Measurements from ENCODE around the gene SLC25A36.
A peak's percentile ranks its signal among the peaks of the same experiment; 100 is the strongest.

The SLC25A36 gene, protein sequence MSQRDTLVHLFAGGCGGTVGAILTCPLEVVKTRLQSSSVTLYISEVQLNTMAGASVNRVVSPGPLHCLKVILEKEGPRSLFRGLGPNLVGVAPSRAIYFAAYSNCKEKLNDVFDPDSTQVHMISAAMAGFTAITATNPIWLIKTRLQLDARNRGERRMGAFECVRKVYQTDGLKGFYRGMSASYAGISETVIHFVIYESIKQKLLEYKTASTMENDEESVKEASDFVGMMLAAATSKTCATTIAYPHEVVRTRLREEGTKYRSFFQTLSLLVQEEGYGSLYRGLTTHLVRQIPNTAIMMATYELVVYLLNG

GRCh38 chr3:140941434-140942220 lies at the start of gene SLC25A36:
Gene SLC25A36 (plus strand): TSS chr3:140941836. CDS start chr3:140942055, 219 bp downstream.
- peak; percentile 92 for DNase-seq

DNA sequence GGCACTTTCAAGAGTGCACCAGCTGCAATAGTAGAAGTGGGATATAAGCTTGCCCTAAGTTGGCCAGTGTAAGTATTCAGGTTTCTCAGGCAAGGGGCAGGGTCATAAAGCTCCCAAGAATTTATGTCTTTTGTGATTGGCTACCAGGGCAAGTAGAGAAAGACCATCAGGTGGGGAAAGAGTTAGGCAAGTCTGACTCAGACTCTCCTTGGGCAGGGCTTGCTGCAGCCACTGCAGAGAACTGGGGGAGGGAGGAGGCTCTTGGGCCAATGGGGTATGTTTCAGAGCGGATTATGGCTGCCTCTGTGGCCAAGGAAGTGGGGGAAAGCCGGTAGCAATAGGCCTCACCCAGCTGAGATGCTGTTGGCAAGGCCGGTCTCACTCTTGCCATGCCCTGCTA lies 44.6 kb upstream of the SLC25A36 start:
- DNase-seq: no peak

GRCh38 chr3:140898340-140899180 lies 43.1 kb upstream of the SLC25A36 start:
- no peak for DNase-seq

DNA sequence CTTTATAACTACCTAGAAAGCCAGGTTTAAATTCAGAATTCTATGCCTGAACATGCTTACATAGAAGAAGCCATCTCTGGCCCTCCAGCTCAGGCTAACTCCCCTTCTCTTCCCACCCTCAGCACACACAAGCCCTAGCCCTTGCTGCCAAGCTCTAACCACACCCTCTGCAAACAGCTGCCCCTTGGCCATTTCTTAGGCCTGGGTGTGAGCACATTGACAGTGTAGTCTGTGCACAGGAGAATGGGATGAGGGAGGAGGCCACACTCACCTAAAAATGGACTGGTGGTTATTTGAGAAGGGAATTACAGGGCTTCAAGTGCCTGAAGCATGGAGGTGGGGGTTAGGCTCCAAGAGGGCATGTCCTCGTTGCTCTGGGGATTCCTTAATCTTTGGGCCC lies 42.3 kb upstream of the SLC25A36 start:
- no peak for DNase-seq

GRCh38 chr3:140902791-140903190 lies 38.8 kb upstream of the SLC25A36 start:
- no peak for DNase-seq

GRCh38 chr3:140903196-140903595 lies 38.4 kb upstream of the SLC25A36 start:
- DNase-seq: no peak

GRCh38 chr3:140904521-140904920 lies 37.1 kb upstream of the SLC25A36 start:
- DNase-seq: no peak

DNA sequence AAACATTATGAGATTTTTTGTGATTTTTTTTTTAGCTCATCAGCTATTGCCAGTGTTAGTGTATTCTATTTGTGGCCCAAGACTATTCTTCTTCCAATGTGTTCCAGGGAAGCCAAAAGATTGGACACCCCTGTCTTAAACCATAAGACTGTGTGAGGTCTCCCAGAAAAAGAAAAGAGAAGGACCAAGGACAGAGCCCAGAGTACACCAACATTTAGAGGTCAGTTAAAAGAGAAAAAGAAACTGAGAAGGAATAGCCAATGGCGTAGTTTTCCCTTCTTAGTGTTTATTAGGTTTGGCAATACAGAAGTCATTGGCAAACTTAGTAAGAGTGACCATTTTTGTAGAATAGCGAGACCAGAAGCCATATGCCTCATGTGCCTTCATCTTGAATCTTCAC lies 36.1 kb upstream of the SLC25A36 start:
- DNase-seq: no peak

GRCh38 chr3:140906785-140907184 lies 34.9 kb upstream of the SLC25A36 start:
- DNase-seq: no peak

DNA sequence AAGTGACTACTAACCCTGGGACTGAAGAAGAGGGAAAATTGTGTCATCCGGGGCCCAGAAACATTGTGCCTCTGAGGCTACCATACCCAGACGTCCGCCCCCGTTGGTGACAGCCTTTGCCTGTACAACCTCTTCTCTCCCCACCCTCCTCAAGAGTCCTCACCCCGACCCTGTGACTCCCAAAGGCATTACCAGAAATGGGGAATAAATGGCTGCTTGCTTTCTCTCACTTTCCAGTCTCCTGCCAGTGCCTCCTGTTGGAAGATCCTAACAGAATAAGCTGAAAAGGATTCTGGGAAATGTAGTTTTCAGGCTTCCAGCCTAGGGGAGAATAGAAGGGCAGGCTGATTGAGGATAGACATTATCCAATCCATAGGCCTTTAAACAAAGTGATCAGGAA lies 30.8 kb upstream of the SLC25A36 start:
- no peak for DNase-seq

- no peak for DNase-seq
Measured at GRCh38 chr3:140911822-140912221, 29.8 kb upstream of the SLC25A36 start.

GRCh38 chr3:140913728-140914127 lies 27.9 kb upstream of the SLC25A36 start:
- no peak for DNase-seq

- no peak for DNase-seq
Measured at GRCh38 chr3:140914384-140914945, 27.2 kb upstream of the SLC25A36 start.

DNA sequence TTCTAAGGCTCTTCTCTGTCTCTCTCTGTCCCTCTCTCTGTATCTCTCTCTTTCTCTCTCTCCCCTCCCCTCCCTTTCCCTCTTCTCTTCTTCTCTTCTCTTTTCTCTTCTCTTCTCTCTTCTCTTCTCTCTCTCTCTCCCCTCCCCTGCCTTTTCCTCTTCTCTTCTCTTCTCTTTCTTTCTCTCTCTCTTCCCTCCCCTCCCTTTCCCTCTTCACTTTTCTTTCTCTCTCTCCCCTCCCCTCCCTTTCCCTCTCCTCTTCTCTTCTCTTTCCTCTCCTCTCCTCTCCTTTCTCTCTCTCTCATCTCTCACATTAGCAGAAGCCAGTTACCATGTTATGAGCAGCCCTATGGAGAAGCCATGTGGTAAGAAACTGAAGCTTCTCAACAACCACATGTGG lies 25.0 kb upstream of the SLC25A36 start:
- no peak for DNase-seq

- no peak for DNase-seq
Measured at GRCh38 chr3:140917772-140918171, 23.9 kb upstream of the SLC25A36 start.

- no peak for DNase-seq
Measured at GRCh38 chr3:140920029-140920428, 21.6 kb upstream of the SLC25A36 start.

DNA sequence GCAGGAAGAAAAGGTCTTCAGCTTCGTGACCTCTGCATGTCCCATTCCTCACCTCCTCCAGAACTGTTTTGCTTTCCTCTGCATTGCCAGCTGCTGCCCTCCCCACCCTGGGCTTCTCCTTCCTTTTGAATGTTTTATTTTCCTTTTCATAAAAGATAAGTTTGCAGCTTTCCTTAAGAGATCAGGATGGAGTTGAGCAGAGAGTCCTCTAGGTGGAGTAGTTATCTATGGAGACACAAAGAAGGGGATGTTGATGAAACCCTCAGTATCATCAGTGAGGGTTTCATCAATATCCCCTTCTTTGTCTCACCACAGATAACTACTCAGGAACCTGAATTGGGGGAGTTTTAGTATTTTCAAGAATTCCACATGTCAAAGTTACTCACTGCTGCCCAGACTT lies 19.0 kb upstream of the SLC25A36 start:
- no peak for DNase-seq

- DNase-seq: no peak
Measured at GRCh38 chr3:140924097-140924873, 17.4 kb upstream of the SLC25A36 start.

DNA sequence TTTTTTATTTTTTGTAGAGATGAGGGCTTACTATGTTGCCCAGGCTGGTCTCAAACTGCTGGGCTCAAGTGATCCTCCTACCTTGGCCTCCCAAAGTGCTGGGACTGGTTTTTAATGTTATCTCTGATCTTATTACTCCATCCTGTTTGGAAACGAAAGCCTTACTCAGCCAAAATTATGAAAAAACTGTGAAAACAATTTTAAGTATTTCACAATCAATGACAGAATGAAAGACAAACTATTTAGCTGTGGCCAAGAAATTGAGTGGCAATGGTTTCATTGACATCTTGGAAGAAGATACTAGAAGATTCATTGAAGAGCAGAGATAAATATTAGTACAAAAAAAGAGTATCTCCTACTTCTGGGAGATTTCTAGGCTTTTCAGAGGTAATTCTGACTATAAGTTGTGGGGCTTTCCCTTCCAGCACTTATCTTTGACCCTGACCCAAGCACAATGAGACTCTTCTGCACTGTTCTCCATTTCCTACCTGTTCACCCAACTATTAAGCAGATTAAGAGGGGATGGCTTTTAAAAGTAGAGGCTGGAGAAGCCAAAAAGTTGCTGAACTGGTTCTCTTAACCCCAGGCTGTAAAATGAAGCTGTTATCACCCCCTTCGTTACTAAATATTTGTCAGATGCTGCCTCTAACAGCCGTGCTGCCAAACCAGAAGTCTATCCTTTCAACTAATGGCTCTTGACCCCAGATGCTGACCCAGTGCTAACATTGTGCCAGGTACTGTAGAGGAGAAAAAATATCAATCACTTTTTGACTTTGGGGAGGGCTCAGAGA lies 14.2 kb upstream of the SLC25A36 start:
- no peak for DNase-seq

- DNase-seq: no peak
Measured at GRCh38 chr3:140929446-140929845, 12.2 kb upstream of the SLC25A36 start.

- DNase-seq: no peak
Measured at GRCh38 chr3:140931016-140931454, 10.6 kb upstream of the SLC25A36 start.
